Globus pallidus (tissue), 1 donor: ENCODE results near the gene PAX3.
"Not testable (repeated sequence)": the region's sequence is repeated elsewhere in the genome, so short reads cannot be mapped to it uniquely, and the experiment has no call there.

Experiments
- DNase-seq: peaks from one replicate; pipeline ENCODE4 v3.0.0-alpha.2; 2015; ENCODE audit warnings: low spot score

Gene PAX3

DNA sequence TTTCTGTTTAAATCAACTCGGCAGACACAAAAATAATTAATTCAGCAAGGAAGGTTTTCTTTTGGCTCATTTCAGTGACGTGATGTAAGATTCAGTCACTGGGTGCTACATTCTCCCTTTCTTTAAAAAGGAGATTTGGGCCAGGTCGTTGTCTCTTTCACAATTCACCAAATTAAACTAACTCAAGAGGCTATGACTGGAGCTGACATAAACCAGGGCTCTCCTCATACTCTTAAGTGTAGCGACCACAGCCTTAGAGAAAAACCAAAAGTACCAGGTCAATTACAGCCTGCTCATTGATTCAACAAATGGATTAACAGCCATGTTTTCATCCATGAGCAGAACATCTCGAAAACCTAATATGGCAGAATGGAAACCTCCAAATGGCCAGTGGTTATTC is 85.7 kb downstream of the PAX3 start:
- DNase-seq, result no peak

DNA sequence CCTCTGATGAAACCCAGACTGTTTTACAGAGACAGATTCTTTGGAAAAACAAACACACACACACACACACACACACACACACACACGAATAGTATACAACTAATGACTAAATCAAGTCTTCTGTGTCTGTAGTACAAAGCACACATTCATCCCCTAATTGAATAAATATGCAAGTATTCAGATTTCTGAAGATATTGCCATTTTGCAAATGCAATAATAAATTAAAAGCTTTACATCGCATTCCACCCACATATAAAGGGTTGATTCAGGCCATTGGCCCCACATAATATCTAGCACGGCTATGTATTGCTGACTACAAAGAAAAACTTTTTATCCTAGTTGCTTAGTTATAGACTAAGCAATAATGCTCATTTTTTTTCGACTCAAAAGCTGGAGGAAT is 86.2 kb downstream of the PAX3 start:
- DNase-seq, result no peak

DNA sequence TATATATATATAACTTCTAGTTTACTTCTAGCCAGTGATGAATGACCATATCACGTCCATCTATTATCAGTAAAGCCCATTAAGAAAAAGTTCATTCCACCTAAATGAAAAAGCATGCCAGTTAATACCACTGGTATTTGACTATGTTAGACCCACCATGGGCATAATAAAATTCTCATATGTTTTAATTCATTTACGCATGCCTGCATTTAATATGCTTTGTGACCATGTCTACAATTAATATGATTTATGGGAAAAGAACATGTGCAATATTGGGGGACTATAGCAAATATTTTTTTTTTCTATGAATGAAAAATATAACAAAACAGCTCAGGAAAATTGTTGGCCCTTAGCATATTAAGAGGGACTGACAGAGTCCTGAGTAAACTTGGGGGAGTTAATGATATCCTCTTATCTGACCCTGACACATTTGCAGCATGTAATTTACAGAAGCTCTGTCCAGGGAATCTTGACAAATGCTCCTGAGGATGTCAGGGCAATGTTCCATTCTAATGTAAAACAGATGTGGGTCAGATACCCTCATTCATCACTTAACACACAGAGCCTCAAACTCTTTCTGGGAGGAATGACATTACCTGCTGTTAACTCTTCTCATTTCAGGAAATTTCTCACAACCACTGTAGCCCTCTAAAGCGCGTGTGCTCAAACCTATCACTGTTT is 90.6 kb downstream of the PAX3 start:
- DNase-seq, result no peak

DNA sequence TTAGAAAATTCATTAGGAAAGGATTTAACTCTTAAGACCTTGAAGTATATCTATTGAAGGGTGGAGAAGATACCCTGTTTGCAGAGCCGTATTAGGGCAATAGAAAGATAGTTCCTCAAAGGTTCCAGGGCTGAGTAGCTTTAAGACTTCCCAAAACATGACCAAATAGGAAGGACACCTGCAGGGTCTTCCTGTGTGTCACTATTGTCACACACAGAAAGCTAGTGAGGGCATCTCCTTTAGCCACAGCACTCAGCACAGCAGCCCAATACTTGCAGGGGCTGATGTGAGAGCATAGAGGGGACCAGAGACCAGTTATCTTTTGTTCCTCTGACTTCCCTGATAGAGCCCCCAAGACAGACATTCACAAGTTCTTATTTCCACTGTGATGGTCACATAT is 93.7 kb downstream of the PAX3 start:
- no peak for DNase-seq

DNA sequence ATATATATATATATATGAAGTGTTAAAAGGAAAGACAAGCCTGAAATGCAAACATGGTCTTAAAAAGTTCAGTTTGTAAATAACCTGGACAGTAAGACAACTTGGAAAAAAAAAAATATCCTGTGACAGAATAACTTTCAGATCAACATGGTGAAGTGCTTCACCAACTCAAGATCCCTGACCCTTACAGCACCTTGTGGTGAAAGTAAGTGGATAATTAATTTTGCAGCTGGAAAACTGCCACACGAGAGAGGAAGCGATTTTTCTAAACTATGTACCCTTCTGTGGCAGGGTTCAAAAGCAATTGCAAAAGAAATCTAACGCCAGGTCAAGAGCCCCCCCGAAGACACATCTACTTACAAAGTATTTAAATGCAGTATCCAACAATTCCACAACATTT is 95.8 kb downstream of the PAX3 start:
- no peak for DNase-seq

DNA sequence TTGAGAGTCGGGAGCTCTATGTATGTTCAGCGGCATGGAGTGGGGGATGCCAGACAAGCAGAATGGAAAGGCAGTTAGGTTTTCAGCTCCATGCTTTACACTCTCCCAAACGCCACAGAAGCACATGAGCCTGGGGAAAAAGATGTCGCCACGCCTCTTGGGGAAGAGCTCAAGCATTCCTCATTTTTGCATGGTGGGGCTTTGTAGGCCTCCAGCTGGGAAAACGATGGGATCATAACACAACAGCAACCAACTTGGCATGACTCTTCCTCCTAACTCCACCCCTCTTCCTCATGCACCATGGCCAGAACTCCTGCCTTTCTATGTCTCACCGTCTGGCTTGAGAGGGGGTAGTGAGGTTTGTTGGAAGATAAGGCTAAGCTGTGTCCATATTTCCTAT is 102.6 kb downstream of the PAX3 start:
- no peak for DNase-seq

DNA sequence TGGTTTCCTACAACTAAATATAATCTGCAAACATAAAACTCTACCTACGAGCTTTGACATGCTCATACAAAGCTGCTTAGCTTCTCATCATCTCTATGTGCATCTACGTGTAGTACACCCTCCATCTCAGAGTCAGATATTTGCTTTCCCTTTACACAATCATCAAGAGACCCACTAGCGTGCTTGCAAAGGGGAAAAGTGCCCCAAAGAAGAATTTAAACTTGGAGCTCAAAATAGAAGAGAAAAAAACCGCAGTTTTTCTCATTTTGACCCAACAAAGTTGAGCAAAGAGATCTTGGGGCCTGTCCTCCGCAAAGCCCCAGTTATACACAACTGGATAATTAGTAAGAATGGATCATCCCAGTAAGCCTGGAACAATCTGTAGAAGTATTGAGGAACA is 104.1 kb downstream of the PAX3 start:
- DNase-seq, result no peak

DNA sequence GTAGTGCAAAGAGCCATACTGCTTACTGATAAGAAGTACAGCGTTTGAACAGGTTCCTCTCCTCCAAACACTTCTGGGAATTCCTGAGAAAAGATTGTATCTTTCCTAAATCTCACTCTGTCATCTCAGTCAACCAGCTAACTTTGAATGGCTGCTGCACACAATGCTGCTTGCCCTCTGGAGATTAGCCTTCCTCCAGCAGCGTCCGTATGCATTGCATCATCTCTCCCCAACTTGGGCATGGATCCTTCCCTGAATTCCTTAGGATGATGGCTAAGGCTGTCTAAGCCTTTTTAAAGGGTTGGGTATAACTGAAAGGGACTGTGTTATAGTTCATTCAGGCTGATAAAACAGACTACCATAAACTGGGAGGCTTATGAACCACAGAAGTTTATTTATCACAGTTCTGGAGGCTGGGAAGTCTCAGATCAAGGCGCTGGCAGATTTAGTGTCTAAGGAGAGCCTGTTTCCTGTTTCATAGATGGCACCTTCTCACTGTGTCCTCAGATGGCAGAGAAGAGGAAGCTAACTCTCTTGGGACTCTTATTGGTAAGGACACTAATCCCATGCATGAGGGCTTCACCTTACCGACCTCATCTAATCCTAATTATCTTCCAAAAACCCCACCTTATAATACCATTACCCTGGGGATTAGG is 105.3 kb downstream of the PAX3 start:
- no peak for DNase-seq

DNA sequence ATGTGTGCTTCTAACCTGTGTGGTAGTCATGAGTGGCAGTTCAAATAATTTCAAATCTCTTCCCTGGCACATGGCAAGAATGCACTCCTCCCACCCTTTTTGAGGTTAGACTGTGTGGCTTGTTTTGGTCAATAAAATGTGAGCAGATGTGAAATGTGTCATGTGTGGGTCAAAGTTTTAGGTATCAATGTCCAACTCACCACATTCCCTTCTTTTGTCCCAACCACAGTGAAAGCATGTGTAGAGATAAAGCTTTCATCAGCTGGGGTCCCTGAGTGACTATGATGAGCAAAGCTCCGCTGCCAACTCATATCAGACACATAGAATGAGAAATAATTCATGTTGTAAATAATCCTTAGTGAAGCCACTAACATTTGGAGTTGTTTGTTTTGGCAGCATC is 118.2 kb downstream of the PAX3 start:
- DNase-seq, result no peak

DNA sequence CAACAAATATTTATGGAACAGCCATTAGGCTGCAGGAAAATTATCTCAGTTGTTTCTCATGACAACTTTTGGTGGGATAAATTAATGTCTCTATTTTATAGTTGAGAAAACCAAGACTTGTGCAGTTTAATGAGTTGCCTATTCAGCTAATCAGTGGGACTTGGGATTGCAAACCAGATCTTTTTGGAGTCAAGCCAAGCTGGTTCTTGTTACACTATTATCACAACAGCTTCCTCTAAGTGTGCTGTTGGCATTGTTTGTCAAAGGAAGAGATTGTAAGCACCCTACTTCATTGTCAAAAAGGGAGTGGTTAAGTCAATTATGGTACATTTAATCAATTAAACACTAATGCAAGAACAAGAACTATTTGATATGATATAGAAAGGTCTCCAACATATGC is 119.2 kb downstream of the PAX3 start:
- DNase-seq, result no peak

DNA sequence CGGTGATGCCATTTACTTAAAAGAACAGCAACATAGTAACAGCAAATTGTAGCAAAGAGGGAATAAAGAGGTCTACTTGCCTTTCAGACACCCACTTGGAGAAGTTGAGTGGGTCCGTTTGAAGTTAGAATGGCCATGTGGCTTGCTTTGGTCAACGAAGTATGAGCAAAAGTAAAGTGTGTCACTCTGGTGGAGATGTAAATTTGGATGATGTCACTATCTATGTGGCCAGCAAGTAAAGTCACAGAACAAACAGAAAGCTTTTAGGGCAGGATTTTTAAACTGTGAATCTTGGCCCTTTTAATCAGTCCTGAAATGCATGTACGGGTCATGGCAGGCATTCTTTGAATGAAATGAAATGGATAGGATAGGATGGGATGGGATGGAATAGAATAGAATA is 120.3 kb downstream of the PAX3 start:
- DNase-seq, result no peak

DNA sequence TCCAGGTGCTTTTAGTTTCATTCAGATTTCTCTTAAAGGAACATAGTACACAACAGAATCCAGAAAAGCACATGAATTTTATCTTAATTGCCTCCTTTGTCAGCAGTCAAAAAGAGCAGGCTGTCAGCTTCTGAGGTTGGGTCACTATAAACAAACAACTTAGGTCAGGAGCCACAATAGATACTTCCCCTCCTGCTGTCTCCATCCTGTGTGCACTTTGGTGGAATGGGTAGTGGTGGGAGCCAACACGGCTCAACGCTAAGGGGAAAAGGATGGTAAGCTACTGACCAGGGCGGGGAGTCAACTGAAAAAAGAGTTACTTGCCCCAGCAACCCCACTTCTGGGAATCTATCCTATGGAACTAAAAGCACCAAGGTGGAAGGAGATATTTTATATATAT is 121.9 kb downstream of the PAX3 start:
- DNase-seq, result no peak

DNA sequence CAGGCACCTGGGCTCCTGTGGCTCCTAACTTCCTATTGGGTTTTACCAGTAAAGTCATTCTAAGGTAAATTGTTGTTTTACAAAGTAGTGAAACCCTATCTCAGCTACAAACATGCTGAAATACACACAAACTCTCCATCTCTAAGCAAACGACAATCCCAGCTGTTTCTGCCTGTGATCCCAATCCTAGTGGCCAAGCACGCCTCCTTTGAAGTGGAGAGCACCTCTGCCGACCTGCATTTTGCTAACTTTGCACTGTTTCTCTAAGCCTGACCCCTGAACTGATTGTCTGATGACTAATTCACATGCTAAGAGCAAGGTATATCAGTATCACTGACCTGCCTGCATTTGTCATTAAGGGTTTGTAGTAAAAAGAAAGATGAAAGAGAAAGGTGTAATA is 124.3 kb downstream of the PAX3 start:
- no peak for DNase-seq

DNA sequence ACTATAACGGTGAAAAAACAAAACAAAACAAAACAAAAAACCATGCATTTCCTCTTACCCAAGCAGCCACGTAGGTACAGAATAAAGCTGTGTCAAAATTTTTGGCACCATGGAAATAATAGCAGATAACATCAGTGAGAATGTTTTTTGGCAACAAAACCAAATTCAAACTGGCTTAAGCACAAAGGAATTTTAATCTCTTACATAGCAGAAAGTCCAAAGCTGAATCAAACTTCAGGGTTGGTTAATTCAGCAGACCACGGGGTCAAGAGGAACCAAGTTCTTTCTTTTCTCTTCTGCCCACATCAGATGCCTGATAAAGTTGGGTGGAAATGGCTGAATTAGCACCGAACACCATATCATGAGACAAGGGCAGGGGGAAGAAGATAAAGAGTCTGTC is 129.5 kb downstream of the PAX3 start:
- DNase-seq, result no peak

DNA sequence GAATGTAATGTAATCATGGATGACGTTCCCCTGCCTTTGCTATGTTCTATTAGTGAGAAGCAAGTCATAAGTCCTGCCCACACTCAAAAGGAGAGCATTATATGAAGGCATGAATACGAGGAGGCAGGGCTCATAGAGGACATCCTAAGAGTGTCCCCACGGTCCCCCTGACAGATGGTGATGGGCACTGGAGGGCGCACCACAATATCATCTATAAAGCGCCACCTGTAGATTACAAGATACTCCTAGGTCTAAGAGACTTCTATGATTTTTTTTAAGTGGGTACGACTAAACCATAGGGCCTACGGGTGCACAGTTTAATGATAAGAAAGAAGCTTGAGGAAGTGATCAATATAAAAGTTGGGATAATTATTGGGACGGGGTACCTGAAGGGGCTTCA is 131.0 kb downstream of the PAX3 start:
- no peak for DNase-seq

DNA sequence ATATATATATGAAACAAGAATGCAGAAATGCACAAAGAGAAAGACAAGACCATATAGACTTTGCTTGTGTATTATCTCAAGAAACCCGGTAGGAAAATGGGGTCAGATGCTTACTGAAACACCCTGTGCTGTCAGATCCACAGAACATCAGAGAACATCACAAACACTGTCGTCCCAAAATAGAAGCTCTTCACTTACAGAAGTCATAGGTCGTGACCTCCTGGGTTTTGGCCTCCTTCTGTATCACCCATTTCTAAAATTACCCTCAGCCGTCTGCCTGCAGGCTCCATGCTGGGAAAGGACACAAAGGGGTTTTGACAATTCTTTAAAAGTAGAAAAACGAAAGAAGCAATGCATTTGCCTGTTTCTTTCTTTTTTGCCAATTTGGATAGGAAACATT is 137.9 kb downstream of the PAX3 start:
- DNase-seq, result no peak

DNA sequence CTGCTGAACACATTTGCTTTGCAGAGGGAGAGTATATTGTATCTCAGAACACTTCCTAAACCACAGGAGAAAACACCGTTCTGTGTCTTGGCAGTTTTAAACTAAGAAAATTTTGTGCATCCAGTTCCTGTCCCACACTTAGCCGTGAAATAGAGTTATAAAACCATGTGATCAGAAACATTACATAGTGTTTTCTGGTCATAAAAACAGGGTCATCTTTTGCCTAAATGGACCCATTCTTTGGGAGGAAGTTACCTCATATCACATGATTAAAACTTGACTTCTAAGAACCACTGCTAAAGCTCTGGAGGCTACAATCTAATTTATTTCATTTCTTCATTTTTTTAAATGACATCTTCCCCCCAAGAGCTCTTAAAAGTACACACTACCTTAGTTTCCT is 138.7 kb downstream of the PAX3 start:
- DNase-seq, result no peak

DNA sequence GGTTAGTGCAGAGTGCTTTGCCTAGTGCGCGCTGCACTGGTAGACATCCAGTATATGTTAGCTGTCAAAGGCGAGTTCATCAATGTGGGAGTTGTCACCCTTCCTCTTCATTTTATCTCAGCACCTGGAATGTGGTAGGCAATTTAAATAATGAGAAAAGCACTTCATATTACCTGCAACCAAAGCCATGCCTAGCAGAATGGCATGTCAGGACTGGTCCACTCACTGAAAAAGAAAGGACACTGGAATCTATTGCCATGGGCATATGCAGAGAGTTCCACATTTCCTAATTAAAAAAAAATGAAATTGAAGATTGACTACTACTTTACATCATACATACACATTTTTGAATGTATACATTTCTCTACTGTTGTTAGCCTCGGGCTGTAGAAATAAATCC is 139.6 kb downstream of the PAX3 start:
- DNase-seq, result no peak

DNA sequence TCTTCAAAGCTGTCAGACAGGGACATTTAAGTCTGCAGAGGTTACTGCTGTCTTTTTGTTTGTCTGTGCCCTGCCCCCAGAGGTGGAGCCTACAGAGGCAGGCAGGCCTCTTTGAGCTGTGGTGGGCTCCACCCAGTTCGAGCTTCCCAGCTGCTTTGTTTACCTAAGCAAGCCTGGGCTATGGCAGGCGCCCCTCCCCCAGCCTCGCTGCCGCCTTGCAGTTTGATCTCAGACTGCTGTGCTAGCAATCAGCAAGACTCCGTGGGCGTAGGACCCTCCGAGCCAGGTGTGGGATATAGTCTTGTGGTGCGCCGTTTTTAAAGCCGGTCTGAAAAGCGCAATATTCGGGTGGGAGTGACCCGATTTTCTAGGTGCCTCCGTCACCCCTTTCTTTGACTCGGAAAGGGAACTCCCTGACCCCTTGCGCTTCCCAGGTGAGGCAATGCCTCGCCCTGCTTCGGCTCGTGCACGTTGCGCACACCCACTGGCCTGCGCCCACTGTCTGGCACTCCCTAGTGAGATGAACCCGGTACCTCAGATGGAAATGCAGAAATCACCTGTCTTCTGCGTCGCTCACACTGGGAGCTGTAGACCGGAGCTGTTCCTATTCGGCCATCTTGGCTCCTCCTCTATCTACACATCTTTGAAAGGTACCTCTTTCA is 143.7 kb downstream of the PAX3 start:
- not testable (repeated sequence) for DNase-seq
